ENCODE data around the gene NR1I3.
"Not testable (repeated sequence)": the region's sequence is repeated elsewhere in the genome, so short reads cannot be mapped to it uniquely, and the experiment has no call there.

NR1I3 gene

DNA sequence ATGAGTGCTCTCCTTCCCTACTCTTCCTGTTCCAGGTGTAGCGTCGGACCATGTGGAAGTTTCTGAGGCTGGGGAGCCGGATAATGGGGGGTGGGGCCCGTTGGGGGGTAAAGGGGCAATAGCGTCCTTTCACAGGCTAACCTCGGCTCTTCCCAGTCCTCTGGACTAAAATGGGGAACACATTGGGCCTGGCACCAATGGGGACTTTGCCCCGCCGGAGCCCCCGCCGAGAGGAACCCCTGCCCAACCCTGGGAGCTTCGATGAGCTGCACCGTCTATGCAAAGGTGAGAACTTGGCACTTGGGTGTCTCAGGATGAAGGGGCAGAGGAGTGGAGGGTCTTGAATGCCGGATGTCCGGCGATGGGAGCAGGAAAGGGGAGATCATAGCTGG, 11.7 kb downstream of the NR1I3 start:
- H3K4me3 ChIP-seq (ENCODE audit: extremely low read depth, insufficient read depth, low read length, poor library complexity, severe bottlenecking), result peak overlapping the region; percentile 70
- no peaks in the 10 kb centered on the region for H3K9me3 ChIP-seq (ENCODE audit: control insufficient read depth, low read length)
- 18 to 34% methylated on average over 10 to 12 of the region's 15 CpGs for WGBS, 2 experiments (ENCODE audit: insufficient coverage in 2 of 2)
- H3K36me3 ChIP-seq (ENCODE audit: control insufficient read depth, insufficient read depth, low read length), result peaks cover 19% of the 10 kb centered on the region
- H3K4me1 ChIP-seq (ENCODE audit: control insufficient read depth, insufficient read depth, low read length, poor library complexity, severe bottlenecking), result peaks cover 10% of the 10 kb centered on the region
- H3K27ac ChIP-seq (ENCODE audit: low read depth, low read length, severe bottlenecking), result no peak overlapping the region

DNA sequence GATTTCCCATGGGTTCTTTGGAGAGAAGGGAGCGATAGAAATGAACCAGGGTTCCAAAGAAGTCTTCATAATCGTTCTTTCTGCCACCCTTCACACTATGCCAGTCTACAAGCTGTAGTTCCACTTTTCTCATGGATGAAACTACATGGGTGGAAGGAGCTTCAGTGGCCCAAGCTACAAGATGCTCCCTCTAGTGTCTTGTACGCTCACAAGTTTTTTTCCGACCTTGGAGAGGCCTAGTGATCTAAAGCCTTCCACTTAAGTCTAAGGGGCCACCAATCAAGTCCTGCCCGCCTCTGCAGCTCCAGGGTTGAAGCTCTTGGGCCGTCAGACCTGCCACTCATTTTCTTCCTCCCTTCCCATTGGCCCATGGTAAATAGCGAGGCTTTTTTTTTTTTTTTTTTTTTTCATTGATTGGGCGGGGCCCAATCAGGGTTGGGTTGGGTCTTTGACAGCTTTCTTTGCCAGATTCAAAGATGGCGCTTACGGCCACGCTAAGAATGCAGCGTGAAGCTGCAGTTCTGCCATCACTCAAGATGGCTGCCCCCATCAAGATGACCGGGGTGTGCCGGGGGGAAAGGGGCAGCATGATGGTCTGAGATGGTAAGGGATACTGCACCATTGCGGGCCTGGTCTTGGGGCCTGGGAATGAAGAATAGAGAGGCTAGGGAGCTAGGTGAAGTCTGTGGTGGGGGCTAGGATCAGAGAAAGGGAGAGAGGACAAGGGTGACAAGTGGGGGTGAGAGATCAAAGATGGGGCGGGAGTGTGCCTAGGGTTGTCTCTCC, 12.3 kb downstream of the NR1I3 start, which contains the start of gene TOMM40L:
TSS of gene TOMM40L (plus strand) at position 527 of the 786 bp plus-strand sequence. CDS start 430 bp downstream, outside the sequence.
- Histone ChIP-seq H3K4me1 (ENCODE audit: control insufficient read depth, insufficient read depth, low read length, poor library complexity, severe bottlenecking) (peaks cover 10% of the 10 kb centered on the region), H3K9me3 (ENCODE audit: control insufficient read depth, low read length) (no peaks in the 10 kb centered on the region), H3K4me3 (ENCODE audit: extremely low read depth, insufficient read depth, low read length, poor library complexity, severe bottlenecking) (peak within 1 kb of the TSS; percentile 70), H3K27ac (ENCODE audit: low read depth, low read length, severe bottlenecking) (peak within 1 kb of the TSS; percentile 13), H3K36me3 (ENCODE audit: control insufficient read depth, insufficient read depth, low read length) (peaks cover 18% of the 10 kb centered on the region)
- 0 to 5% methylated on average over 4 to 7 of the region's 16 CpGs for whole genome bisulfite sequencing, 2 experiments (ENCODE audit: insufficient coverage in 2 of 2)

DNA sequence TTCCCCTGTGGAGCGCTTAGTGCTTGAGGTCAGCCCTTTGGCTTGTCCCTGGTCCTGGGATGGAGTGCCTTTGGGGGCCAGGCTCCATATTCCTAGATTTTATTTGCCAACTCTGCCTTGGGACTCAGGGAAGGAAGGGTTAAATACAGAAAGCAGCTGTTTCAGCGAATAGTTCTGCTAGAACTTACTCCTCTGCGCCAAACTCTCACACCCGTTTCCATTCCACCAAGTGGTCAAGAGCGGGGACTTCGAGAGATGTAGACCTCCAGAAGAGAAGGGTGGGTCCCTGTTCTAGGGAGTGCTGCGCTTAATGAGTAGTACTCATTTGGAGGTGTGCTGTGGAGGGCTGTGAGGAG, 12.8 kb downstream of the NR1I3 start:
- WGBS, 2 experiments (ENCODE audit: insufficient coverage in 2 of 2), result 93 to 100% methylated on average over 1 to 7 of the region's 7 CpGs

DNA sequence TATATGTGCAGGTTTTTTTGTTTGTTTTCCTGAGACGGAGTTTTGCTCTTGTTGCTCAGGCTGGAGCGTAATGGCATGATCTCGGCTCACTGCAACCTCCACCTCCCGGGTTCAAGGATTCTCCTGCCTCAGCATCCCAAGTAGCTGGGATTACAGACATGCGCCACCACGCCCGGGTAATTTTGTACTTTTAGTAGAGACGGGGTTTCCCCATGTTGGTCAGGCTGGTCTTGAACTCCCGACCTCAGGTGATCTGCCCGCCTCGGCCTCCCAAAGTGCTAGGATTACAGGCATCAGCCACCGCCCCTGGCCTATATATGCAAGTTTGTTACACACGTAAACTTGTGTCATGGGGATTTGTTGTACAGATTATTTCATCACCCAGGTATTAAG, 13.3 kb downstream of the NR1I3 start:
- H3K4me1 ChIP-seq (ENCODE audit: control insufficient read depth, insufficient read depth, low read length, poor library complexity, severe bottlenecking); H3K4me3 ChIP-seq (ENCODE audit: extremely low read depth, insufficient read depth, low read length, poor library complexity, severe bottlenecking); H3K27ac ChIP-seq (ENCODE audit: low read depth, low read length, severe bottlenecking); H3K9me3 ChIP-seq (ENCODE audit: control insufficient read depth, low read length): not testable (repeated sequence)
- 94 to 96% methylated on average over 7 to 10 of the region's 13 CpGs for WGBS, 2 experiments (ENCODE audit: insufficient coverage in 2 of 2)
- peaks cover 17% of the 10 kb centered on the region for H3K36me3 ChIP-seq (ENCODE audit: control insufficient read depth, insufficient read depth, low read length)

More for the DNA sequence above, 12.8 kb downstream of the NR1I3 start:
- H3K27ac ChIP-seq (ENCODE audit: low read depth, low read length, severe bottlenecking), result peak overlapping the region; percentile 13
- no peaks in the 10 kb centered on the region for H3K9me3 ChIP-seq (ENCODE audit: control insufficient read depth, low read length)
- H3K4me3 ChIP-seq (ENCODE audit: extremely low read depth, insufficient read depth, low read length, poor library complexity, severe bottlenecking), result no peak overlapping the region
- peaks cover 17% of the 10 kb centered on the region for H3K36me3 ChIP-seq (ENCODE audit: control insufficient read depth, insufficient read depth, low read length)
- H3K4me1 ChIP-seq (ENCODE audit: control insufficient read depth, insufficient read depth, low read length, poor library complexity, severe bottlenecking), result peaks cover 10% of the 10 kb centered on the region

DNA sequence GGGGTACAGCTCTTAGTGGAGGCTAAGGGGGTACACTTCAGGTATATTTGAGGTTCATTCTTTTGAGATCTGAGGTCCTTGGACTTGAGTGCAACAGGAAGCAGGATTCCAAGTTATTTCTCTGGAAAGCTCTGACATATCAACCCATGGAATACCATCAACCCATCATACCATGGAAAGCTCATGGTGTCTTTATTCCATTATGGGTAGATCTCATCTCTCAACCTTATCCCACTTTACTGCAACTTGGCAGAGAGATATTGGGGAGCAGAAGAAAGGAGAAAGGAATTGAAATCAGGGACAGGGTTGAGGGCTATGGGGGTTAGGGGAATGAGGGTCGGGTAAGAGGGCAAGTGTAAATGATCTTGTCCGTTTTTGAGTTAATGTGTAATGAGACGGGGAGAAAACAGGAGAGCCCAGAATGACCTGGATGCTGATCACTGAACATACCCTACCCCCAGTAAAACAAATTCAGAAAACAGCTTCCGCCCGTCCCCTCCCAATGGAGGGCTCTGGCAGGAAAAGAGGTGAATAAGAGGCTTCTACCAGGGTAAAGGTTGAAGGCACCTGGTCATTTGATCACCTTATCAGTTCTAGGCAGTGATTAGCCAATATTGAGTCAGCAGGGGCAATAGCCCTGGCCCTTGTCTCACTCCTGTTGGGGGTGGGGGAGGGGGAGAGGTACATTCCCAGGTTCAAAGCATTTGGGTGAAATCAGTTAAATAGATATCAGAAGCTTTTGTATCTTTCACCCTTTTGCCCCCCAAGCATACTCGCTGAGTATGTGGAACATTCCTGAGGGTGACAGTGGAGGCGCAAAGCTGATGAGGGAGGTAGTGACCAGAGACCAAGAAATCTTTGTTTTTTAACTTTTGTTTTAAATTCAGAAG, 14.0 kb downstream of the NR1I3 start:
- Histone ChIP-seq H3K36me3 (ENCODE audit: control insufficient read depth, insufficient read depth, low read length) (peaks cover 11% of the 10 kb centered on the region), H3K4me3 (ENCODE audit: extremely low read depth, insufficient read depth, low read length, poor library complexity, severe bottlenecking) (no peak overlapping the region), H3K27ac (ENCODE audit: low read depth, low read length, severe bottlenecking) (no peak overlapping the region), H3K4me1 (ENCODE audit: control insufficient read depth, insufficient read depth, low read length, poor library complexity, severe bottlenecking) (peaks cover 10% of the 10 kb centered on the region), H3K9me3 (ENCODE audit: control insufficient read depth, low read length) (no peaks in the 10 kb centered on the region)
- WGBS, 2 experiments (ENCODE audit: insufficient coverage in 2 of 2), result 90 to 100% methylated on average over 2 to 5 of the region's 7 CpGs

- Histone ChIP-seq H3K4me1 (ENCODE audit: control insufficient read depth, insufficient read depth, low read length, poor library complexity, severe bottlenecking) (peaks cover 16% of the 10 kb centered on the region), H3K9me3 (ENCODE audit: control insufficient read depth, low read length) (no peaks in the 10 kb centered on the region), H3K36me3 (ENCODE audit: control insufficient read depth, insufficient read depth, low read length) (no peaks in the 10 kb centered on the region), H3K27ac (ENCODE audit: low read depth, low read length, severe bottlenecking) (no peak overlapping the region), H3K4me3 (ENCODE audit: extremely low read depth, insufficient read depth, low read length, poor library complexity, severe bottlenecking) (no peak overlapping the region)
- 76 to 96% methylated on average over 4 to 5 of the region's 6 CpGs for WGBS, 2 experiments (ENCODE audit: insufficient coverage in 2 of 2)
Observed at GRCh38 chr1:161222175-161223019, 15.6 kb downstream of the NR1I3 start.

GRCh38 chr1:161220002-161220401, 18.0 kb downstream of the NR1I3 start:
- 86 to 95% methylated on average over 3 to 4 of the region's 5 CpGs for WGBS, 2 experiments (ENCODE audit: insufficient coverage in 2 of 2)
- H3K4me3 ChIP-seq (ENCODE audit: extremely low read depth, insufficient read depth, low read length, poor library complexity, severe bottlenecking), result no peak overlapping the region
- no peaks in the 10 kb centered on the region for H3K9me3 ChIP-seq (ENCODE audit: control insufficient read depth, low read length)
- peaks cover 9% of the 10 kb centered on the region for H3K36me3 ChIP-seq (ENCODE audit: control insufficient read depth, insufficient read depth, low read length)
- H3K4me1 ChIP-seq (ENCODE audit: control insufficient read depth, insufficient read depth, low read length, poor library complexity, severe bottlenecking), result peaks cover 19% of the 10 kb centered on the region
- no peak overlapping the region for H3K27ac ChIP-seq (ENCODE audit: low read depth, low read length, severe bottlenecking)

- no peak overlapping the region for H3K27ac ChIP-seq (ENCODE audit: low read depth, low read length, severe bottlenecking)
- H3K4me3 ChIP-seq (ENCODE audit: extremely low read depth, insufficient read depth, low read length, poor library complexity, severe bottlenecking), result no peak overlapping the region
- whole genome bisulfite sequencing, 2 experiments (ENCODE audit: insufficient coverage in 2 of 2), result 93 to 100% methylated on average over 3 to 4 of the region's 5 CpGs
- no peaks in the 10 kb centered on the region for H3K9me3 ChIP-seq (ENCODE audit: control insufficient read depth, low read length)
- H3K4me1 ChIP-seq (ENCODE audit: control insufficient read depth, insufficient read depth, low read length, poor library complexity, severe bottlenecking), result peaks cover 19% of the 10 kb centered on the region
- H3K36me3 ChIP-seq (ENCODE audit: control insufficient read depth, insufficient read depth, low read length), result peaks cover 15% of the 10 kb centered on the region
Observed at GRCh38 chr1:161219078-161219892, 18.7 kb downstream of the NR1I3 start.

GRCh38 chr1:161218301-161219077, 19.5 kb downstream of the NR1I3 start:
- Histone ChIP-seq H3K9me3 (ENCODE audit: control insufficient read depth, low read length) (no peaks in the 10 kb centered on the region), H3K36me3 (ENCODE audit: control insufficient read depth, insufficient read depth, low read length) (peaks cover 23% of the 10 kb centered on the region), H3K27ac (ENCODE audit: low read depth, low read length, severe bottlenecking) (no peak overlapping the region), H3K4me1 (ENCODE audit: control insufficient read depth, insufficient read depth, low read length, poor library complexity, severe bottlenecking) (peaks cover 19% of the 10 kb centered on the region), H3K4me3 (ENCODE audit: extremely low read depth, insufficient read depth, low read length, poor library complexity, severe bottlenecking) (no peak overlapping the region)
- 88 to 93% methylated on average over 4 to 5 of the region's 8 CpGs for WGBS, 2 experiments (ENCODE audit: insufficient coverage in 2 of 2)
